IMR-90 (cell line): Measurements from ENCODE around the gene ARHGAP24. TPM values are rescaled to one million over a fixed set of nuclear protein-coding genes. Genes with fewer than 3 reads are reported as not detected.

ENCODE experiments used
- ATAC-seq: fragments of 200-7000 bp; cut with Tn5 transposase; 2 replicates; pipeline ENCODE4 v1.9.1; 2020; ENCODE audit warnings: low read depth, mild to moderate bottlenecking, moderate library complexity
- BruUV-seq: library from RNA; stranded (reverse); fragments of 400-500 nt; replicated peaks from 2 replicates; lab custom pipeline; 2021; lab: Mats Ljungman, UMichigan
- CTCF ChIA-PET: fragments of 300-600 bp; formaldehyde crosslinking; extraction: SDS; loops from one replicate; lab custom pipeline; 2021; ENCODE audit warnings: antibody characterized with exemption; lab: Yijun Ruan, JAX
- POLR2A ChIA-PET: fragments of 300-600 bp; sonication (Branson Sonifier 250); formaldehyde crosslinking; loops from one replicate; lab custom pipeline; 2022; ENCODE audit warnings: antibody characterized with exemption; ENCODE audit not compliant: unreplicated experiment; lab: Charles Lee
- DNase-seq: peaks from one replicate; pipeline ENCODE4 v3.0.0; 2013
- H2AFZ ChIP-seq: replicated peaks from 2 replicates; pipeline ENCODE3; 2013; ENCODE audit warnings: low read length, mild to moderate bottlenecking; ENCODE audit not compliant: poor library complexity
- H2AK5ac ChIP-seq: 2 replicates; pipeline ENCODE4 v1.6.1; 2013; ENCODE audit warnings: low read depth, low read length, inconsistent platforms
- H2AK9ac ChIP-seq: replicated peaks from 2 replicates; pipeline ENCODE3; 2013; ENCODE audit warnings: mild to moderate bottlenecking, low read depth, low read length, moderate library complexity; ENCODE audit not compliant: poor library complexity
- H2BK120ac ChIP-seq: 2 replicates; pipeline ENCODE4 v1.6.1; 2013; ENCODE audit warnings: low read depth, low read length, inconsistent platforms
- H2BK15ac ChIP-seq: 3 replicates; pipeline ENCODE4 v1.6.1; 2013; ENCODE audit warnings: low read depth, low read length, inconsistent platforms
- H2BK20ac ChIP-seq: 2 replicates; pipeline ENCODE4 v1.6.1; 2013; ENCODE audit warnings: low read depth, mild to moderate bottlenecking, inconsistent platforms, low read length, moderate library complexity
- H2BK5ac ChIP-seq: 2 replicates; pipeline ENCODE4 v1.6.1; 2013; ENCODE audit warnings: mild to moderate bottlenecking, low read depth, low read length, inconsistent platforms; ENCODE audit not compliant: poor library complexity, severe bottlenecking
- H3K14ac ChIP-seq: replicated peaks from 2 replicates; pipeline ENCODE4 v1.6.1; 2013; ENCODE audit warnings: low read depth, low read length, inconsistent platforms
- H3K18ac ChIP-seq: 2 replicates; pipeline ENCODE4 v1.6.1; 2013; ENCODE audit warnings: low read depth, low read length, control low read depth
- H3K23ac ChIP-seq: 2 replicates; pipeline ENCODE4 v1.6.1; 2013; ENCODE audit warnings: low read depth, low read length, inconsistent platforms
- H3K27ac ChIP-seq: 2 replicates; pipeline ENCODE4 v1.5.1; 2013; ENCODE audit warnings: mild to moderate bottlenecking, control low read depth, low read length; ENCODE audit not compliant: insufficient read depth
- H3K27me3 ChIP-seq: 2 replicates; pipeline ENCODE4 v1.6.1; 2013; ENCODE audit warnings: low read length; ENCODE audit not compliant: control insufficient read depth, insufficient read depth
- H3K36me3 ChIP-seq: 2 replicates; pipeline ENCODE4 v1.6.1; 2013; ENCODE audit warnings: low read length, mixed read lengths; ENCODE audit not compliant: control insufficient read depth, insufficient read depth
- H3K4ac ChIP-seq: 2 replicates; pipeline ENCODE4 v1.6.1; 2013; ENCODE audit warnings: low read depth, low read length, inconsistent platforms
- H3K4me1 ChIP-seq: 2 replicates; pipeline ENCODE4 v1.6.1; 2013; ENCODE audit warnings: low read length, mixed read lengths; ENCODE audit not compliant: control insufficient read depth, insufficient read depth
- H3K4me2 ChIP-seq: 2 replicates; pipeline ENCODE4 v1.6.1; 2013; ENCODE audit warnings: low read depth, mild to moderate bottlenecking, control low read depth, low read length, moderate library complexity
- H3K4me3 ChIP-seq: 2 replicates; pipeline ENCODE4 v1.5.1; 2013; ENCODE audit warnings: low read depth, mild to moderate bottlenecking, control low read depth, low read length, moderate library complexity; ENCODE audit not compliant: insufficient read depth
- H3K56ac ChIP-seq: 2 replicates; pipeline ENCODE4 v1.6.1; 2013; ENCODE audit warnings: low read length, inconsistent platforms; ENCODE audit not compliant: insufficient read depth; ENCODE audit errors: extremely low read depth
- H3K79me1 ChIP-seq, 2 experiments: 2 replicates each; pipeline ENCODE4 v1.6.1; 2013; ENCODE audit warnings: low read length in 2 of 2, inconsistent platforms in 1 of 2, low read depth in 1 of 2
- H3K9ac ChIP-seq: 2 replicates; pipeline ENCODE4 v1.6.1; 2013; ENCODE audit warnings: low read depth, low read length, control low read depth
- H3K9me1 ChIP-seq: 2 replicates; pipeline ENCODE4 v1.6.1; 2013; ENCODE audit warnings: low read length, inconsistent platforms; ENCODE audit not compliant: insufficient read depth
- H3K9me3 ChIP-seq: 2 replicates; pipeline ENCODE4 v1.6.1; 2013; ENCODE audit warnings: low read length; ENCODE audit not compliant: control insufficient read depth, insufficient read depth
- H4K20me1 ChIP-seq: 2 replicates; pipeline ENCODE4 v1.6.1; 2013; ENCODE audit warnings: low read length, inconsistent platforms; ENCODE audit not compliant: insufficient read depth
- H4K5ac ChIP-seq: 2 replicates; pipeline ENCODE4 v1.6.1; 2013; ENCODE audit warnings: mild to moderate bottlenecking, low read depth, low read length, control low read depth
- H4K8ac ChIP-seq, 2 experiments: 2 replicates each; pipeline ENCODE4 v1.6.1; 2013; ENCODE audit warnings: low read depth in 2 of 2, low read length in 2 of 2, control low read depth in 1 of 2, inconsistent platforms in 1 of 2
- H4K91ac ChIP-seq: 2 replicates; pipeline ENCODE4 v1.6.1; 2013; ENCODE audit warnings: low read depth, low read length, inconsistent platforms; ENCODE audit not compliant: insufficient read depth
- BHLHE40 ChIP-seq: fragments of 150-350 bp; IDR thresholded peaks from 2 replicates; pipeline ENCODE4 v1.6.1; 2016; ENCODE audit warnings: mild to moderate bottlenecking, low read depth, low read length
- CEBPB ChIP-seq: IDR thresholded peaks from 2 replicates; pipeline ENCODE4 v1.6.1; 2012; ENCODE audit warnings: low read depth, low read length, improper control_type of control experiment
- CHD1 ChIP-seq: IDR thresholded peaks from 2 replicates; pipeline ENCODE4 v1.6.1; 2012; ENCODE audit warnings: low read depth, low read length, improper control_type of control experiment
- CTCF ChIP-seq: conservative IDR thresholded peaks from 2 replicates; pipeline ENCODE4 v1.5.1; 2012; ENCODE audit warnings: mild to moderate bottlenecking, low read depth, low read length, improper control_type of control experiment
- FOS ChIP-seq: fragments of 150-350 bp; IDR thresholded peaks from 2 replicates; pipeline ENCODE4 v1.6.1; 2016; ENCODE audit warnings: low read depth, low read length
- MAFK ChIP-seq: IDR thresholded peaks from 2 replicates; pipeline ENCODE4 v1.6.1; 2012; ENCODE audit warnings: low read depth, low read length, improper control_type of control experiment
- MAZ ChIP-seq: IDR thresholded peaks from 2 replicates; pipeline ENCODE4 v1.6.1; 2012; ENCODE audit warnings: low read depth, mild to moderate bottlenecking, low read length, improper control_type of control experiment, moderate library complexity, borderline replicate concordance
- MXI1 ChIP-seq: IDR thresholded peaks from 2 replicates; pipeline ENCODE4 v1.6.1; 2012; ENCODE audit warnings: low read depth, mild to moderate bottlenecking, low read length, moderate library complexity, borderline replicate concordance
- NFE2L2 ChIP-seq: fragments of 150-350 bp; IDR thresholded peaks from 2 replicates; pipeline ENCODE4 v1.6.1; 2016; ENCODE audit warnings: low read depth, mild to moderate bottlenecking, low read length
- POLR2A ChIP-seq: IDR thresholded peaks from 2 replicates; pipeline ENCODE4 v1.6.1; 2012; ENCODE audit warnings: mild to moderate bottlenecking, low read depth, low read length
- RAD21 ChIP-seq: IDR thresholded peaks from 2 replicates; pipeline ENCODE4 v1.6.1; 2012; ENCODE audit warnings: low read length, improper control_type of control experiment
- RCOR1 ChIP-seq: IDR thresholded peaks from 2 replicates; pipeline ENCODE4 v1.6.1; 2012; ENCODE audit warnings: mild to moderate bottlenecking, low read length, improper control_type of control experiment; ENCODE audit not compliant: insufficient replicate concordance
- RFX5 ChIP-seq: IDR thresholded peaks from 2 replicates; pipeline ENCODE4 v1.8.0; 2012; ENCODE audit warnings: low read depth, mild to moderate bottlenecking, low read length, moderate library complexity
- SMC3 ChIP-seq: fragments of 150-350 bp; IDR thresholded peaks from 2 replicates; pipeline ENCODE4 v1.6.1; 2016; ENCODE audit warnings: low read depth, mild to moderate bottlenecking, antibody characterized with exemption, low read length, moderate library complexity
- dilution Hi-C: fragments of 300-500 bp; cut with HindIII; formaldehyde crosslinking; loops from one replicate; pipeline ENCODE4 v1.14.3; 2018; ENCODE audit warnings: low sequenced_read_pairs; ENCODE audit not compliant: unreplicated experiment
- in situ Hi-C: fragments of 300-500 bp; cut with MboI; formaldehyde crosslinking; loops from 3 replicates; pipeline ENCODE4 v1.14.3; 2019; ENCODE audit warnings: low sequenced_read_pairs, inconsistent platforms, mixed read lengths
- intact Hi-C: fragments of 100-400 bp; cut with micrococcal nuclease; formaldehyde crosslinking; loops from 2 replicates; pipeline ENCODE4 v1.10.0; 2022
- polyA plus RNA-seq, 3 experiments: library from polyadenylated mRNA; depleted of rRNA; stranded (reverse); fragments of >200 nt; gene quantifications; 2 replicates each; pipeline ENCODE4 v1.2.3, GENCODE V29; 2012; ENCODE audit warnings: low replicate concordance in 1 of 3
- total RNA-seq: library from RNA; depleted of rRNA; stranded (reverse); fragments of >200 nt; gene quantifications from 2 replicates; pipeline ENCODE4 v1.2.3, GENCODE V29; 2012
- TF ChIP-seq, protein P1 (sequence below): fragments of 150-350 bp; IDR thresholded peaks from 2 replicates; pipeline ENCODE4 v1.6.1; 2016; ENCODE audit warnings: low read depth, mild to moderate bottlenecking, low read length, moderate library complexity, borderline replicate concordance
- TF ChIP-seq, protein P2 (sequence below): fragments of 150-350 bp; IDR thresholded peaks from 2 replicates; pipeline ENCODE4 v1.6.1; 2017; ENCODE audit warnings: mild to moderate bottlenecking, antibody characterized with exemption, low read length, low read depth

The ARHGAP24 gene
- total and polyA plus RNA-seq, 2 of the 4 experiments (the other 2 are of a cell fraction) = 11.9 to 24.0 TPM

- CTCF ChIA-PET = interaction anchor here (0.7 kb wide), 1 partner anchor 588 kb away, joined by 3 read pairs; no protein-coding TSS in a partner anchor
- in situ Hi-C loops = no loop called here
- no TSS peak for BruUV-seq
Observed at GRCh38 chr4:85733798-85734197, 258.8 kb downstream of the ARHGAP24 start.

More at GRCh38 chr4:85733798-85734197, 258.8 kb downstream of the ARHGAP24 start:
- Histone ChIP-seq H4K20me1 (no peaks in the 10 kb centered on the region), H3K9me1 (no peaks in the 10 kb centered on the region), H4K91ac (no peak overlapping the region), H2BK5ac (no peak overlapping the region), H3K56ac (no peak overlapping the region), H3K27me3 (no peaks in the 10 kb centered on the region), H3K4me1 (no peaks in the 10 kb centered on the region), H2AK5ac (no peak overlapping the region), H3K27ac (no peak overlapping the region), H4K5ac (no peak overlapping the region), H2AK9ac (no peak overlapping the region), H3K14ac (no peak overlapping the region), H2AFZ (no peak overlapping the region), H3K36me3 (no peaks in the 10 kb centered on the region), H3K4ac (no peak overlapping the region), H3K23ac (no peak overlapping the region), H2BK20ac (no peak overlapping the region), H3K9me3 (no peaks in the 10 kb centered on the region), H3K18ac (no peak overlapping the region), H2BK120ac (no peak overlapping the region), H3K4me2 (no peak overlapping the region), H3K9ac (no peak overlapping the region), H3K79me1 (no peaks in the 10 kb centered on the region), H2BK15ac (no peak overlapping the region), H3K4me3 (no peak overlapping the region), H4K8ac (no peak overlapping the region)
- TF ChIP-seq MAFK (no peak), NFE2L2 (no peak), RAD21 (no peak), MXI1 (no peak), RFX5 (no peak), CTCF (no peak), RCOR1 (no peak), SMC3 (no peak), FOS (no peak), BHLHE40 (no peak), POLR2A (no peak), MAZ (no peak), CEBPB (no peak), CHD1 (no peak)
- TF ChIP-seq, protein P1, sequence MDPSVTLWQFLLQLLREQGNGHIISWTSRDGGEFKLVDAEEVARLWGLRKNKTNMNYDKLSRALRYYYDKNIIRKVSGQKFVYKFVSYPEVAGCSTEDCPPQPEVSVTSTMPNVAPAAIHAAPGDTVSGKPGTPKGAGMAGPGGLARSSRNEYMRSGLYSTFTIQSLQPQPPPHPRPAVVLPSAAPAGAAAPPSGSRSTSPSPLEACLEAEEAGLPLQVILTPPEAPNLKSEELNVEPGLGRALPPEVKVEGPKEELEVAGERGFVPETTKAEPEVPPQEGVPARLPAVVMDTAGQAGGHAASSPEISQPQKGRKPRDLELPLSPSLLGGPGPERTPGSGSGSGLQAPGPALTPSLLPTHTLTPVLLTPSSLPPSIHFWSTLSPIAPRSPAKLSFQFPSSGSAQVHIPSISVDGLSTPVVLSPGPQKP = no peak
- TF ChIP-seq, protein P2, sequence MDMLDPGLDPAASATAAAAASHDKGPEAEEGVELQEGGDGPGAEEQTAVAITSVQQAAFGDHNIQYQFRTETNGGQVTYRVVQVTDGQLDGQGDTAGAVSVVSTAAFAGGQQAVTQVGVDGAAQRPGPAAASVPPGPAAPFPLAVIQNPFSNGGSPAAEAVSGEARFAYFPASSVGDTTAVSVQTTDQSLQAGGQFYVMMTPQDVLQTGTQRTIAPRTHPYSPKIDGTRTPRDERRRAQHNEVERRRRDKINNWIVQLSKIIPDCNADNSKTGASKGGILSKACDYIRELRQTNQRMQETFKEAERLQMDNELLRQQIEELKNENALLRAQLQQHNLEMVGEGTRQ = no peak
- POLR2A ChIA-PET = no interaction called here
- no peak for DNase-seq
- ATAC-seq = no peak
- intact Hi-C loops = no loop called here
- dilution Hi-C loops = no loop called here
